IPS-NIHi11 (cell line): ENCODE data around the gene CDC5L.

Experiments
- DNase-seq: peaks from one replicate; pipeline ENCODE4 v3.0.0; 2012; ENCODE audit warnings: mixed read lengths, low spot score

The CDC5L gene

DNA sequence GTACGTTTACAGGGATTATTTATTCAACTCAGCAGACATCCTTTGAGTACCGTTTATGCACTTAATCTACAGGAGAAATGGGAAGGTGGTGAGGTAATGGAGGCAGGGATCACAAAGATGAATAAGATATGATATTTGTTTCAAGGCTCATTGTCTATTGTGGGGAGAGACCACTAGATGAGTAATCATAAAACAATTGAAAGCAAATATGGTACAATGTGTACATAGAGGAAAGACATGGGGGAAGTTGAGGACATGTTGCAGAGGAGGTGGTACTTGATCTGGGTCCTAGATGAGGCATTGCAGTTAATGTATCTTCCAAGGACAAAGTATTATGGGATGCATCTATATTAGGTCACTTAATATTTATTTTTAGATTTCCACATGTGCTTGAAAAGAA lies 13.7 kb upstream of the CDC5L start:
- DNase-seq = no peak

DNA sequence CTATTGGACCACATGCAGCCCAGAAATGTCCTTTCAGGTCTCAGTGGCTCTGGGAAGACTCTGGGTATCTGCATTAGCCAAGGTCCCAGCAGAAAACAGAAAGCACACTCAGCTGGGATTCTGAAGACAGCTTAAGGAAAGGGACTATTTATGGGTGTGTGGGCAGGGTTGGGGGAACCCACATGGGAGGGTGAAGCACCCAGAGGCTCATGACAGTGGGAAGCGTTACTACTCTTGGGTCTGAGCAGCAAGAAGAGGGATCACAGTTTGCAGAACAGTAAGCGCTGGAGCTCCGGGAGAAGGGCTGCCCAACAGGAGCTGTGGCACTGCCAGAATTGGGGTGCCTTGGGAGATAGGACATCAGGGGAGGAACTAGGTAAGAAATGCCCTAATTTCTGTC lies 12.4 kb upstream of the CDC5L start:
- DNase-seq = no peak

GRCh38 chr6:44377484-44377883 lies 10.0 kb upstream of the CDC5L start:
- no peak for DNase-seq

DNA sequence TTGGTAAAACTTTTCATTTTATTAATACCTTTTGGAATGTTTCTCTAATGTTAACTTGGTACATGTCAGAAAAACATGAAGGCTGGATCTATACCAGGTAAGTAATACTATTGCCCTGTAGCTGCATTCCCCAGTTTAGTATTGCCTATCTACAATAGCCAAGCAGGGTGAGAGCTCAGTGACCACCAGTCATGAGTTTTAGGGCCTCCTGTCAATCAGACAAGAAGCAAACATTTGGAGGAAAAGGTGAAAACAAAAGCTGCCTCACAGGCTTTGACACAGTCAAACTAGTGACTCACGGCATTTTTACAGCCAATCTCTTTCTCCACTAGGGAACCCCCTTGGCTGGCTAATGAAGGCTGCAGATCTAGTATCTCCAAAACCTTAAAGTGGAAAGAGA lies 9.5 kb upstream of the CDC5L start:
- no peak for DNase-seq

GRCh38 chr6:44381739-44382138 lies 5.8 kb upstream of the CDC5L start:
- no peak for DNase-seq

GRCh38 chr6:44386364-44386928 lies 1.1 kb upstream of the CDC5L start:
- no peak for DNase-seq

DNA sequence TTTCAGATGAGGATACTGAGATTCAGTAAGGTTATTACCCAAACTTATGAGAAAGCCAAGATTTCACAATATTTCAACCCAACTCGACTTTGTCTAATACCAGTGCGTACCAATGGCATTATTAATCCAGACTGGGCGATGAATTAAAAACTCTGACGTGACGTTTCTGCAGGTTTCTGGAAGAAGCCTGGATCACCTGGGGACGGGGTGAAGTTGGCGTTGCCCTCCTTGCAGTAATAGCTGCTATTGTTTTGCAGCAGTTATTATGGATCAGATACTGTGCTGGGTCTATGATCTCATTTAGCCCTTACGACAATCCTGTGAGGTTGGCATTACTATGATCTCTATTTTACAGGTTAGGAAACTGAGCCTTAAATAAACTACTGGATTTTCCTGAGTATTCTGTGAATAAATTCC lies 569 bp upstream of the CDC5L start:
- DNase-seq = peak; percentile 24

DNA sequence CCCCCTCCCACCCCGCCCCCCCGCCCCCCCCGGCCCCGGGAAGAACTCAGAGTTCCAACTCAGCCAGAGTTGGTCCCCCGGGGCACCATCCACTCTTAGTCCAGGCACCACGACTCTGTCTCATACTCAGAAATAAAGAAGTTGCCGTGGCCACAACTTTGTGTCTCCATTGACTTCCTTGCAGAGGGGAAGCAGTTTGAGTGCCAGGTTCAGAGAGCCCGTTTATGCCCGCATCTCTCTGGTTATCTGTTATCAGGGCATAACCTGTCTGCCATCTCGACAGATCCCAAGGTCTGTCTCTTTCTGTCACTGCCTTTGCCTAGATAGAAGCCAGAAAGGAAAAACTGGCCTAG lies 605 bp downstream of the CDC5L start:
- no peak for DNase-seq

DNA sequence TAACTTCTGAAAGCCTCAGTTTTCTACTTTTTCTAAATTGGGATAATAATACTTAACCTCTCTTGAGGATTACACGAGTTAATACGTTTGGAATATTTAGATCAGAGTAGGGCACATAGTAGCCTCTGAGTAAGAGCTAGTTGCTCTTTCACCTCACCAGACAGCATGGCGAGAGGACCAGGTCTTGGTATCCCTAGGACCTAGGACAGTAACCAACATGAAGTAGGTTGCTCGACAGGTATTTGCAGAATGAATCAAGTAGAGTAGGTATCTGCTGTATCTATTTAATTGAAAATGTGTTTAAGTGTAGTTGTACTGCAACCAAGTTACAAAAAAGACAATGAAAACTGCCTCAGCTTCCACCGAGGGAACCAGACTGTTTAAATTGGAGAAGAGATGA lies 1.4 kb downstream of the CDC5L start:
- no peak for DNase-seq

DNA sequence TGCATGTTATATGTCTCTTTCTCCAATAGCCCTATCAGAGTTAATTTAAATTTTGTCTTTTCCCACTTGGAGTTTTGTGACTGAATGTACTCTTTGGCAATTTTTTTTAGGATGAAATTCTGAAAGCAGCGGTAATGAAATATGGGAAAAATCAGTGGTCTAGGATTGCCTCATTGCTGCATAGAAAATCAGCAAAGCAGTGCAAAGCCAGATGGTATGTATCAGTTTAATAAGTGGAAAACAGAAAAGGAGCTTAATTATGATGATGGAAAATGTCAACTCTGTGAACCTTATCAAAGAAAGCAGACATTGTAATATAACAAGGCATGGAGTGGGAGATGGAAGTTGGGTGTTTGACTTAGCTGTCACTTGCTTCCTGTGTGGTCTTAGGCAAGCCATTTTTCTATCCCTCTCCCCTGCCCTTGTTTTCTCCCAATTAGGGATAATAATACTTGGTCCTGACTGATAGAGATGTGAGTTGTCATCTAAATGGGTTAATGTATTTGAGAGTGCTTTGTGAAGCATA lies 2.7 kb downstream of the CDC5L start:
- DNase-seq = no peak

DNA sequence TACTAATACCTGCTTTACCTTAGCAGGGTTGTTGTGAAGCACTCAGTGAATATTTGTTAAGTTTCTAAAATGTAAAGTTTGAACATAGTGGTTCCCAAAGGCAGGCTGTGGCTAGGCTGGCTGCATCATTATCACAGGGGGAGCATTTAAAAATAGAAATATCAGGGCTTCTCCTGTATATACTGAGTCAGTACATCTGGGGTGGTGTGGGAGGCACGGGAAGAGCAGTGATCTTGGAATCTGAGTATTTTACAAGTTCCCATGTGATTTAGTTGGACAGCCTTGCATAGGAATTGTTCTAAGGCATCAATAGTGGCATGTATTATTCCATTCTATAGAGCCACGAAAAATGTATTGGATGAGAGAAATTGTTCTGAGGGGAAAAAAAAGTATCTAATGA lies 8.0 kb downstream of the CDC5L start:
- no peak for DNase-seq

GRCh38 chr6:44396968-44397367 lies 9.5 kb downstream of the CDC5L start:
- DNase-seq = no peak

DNA sequence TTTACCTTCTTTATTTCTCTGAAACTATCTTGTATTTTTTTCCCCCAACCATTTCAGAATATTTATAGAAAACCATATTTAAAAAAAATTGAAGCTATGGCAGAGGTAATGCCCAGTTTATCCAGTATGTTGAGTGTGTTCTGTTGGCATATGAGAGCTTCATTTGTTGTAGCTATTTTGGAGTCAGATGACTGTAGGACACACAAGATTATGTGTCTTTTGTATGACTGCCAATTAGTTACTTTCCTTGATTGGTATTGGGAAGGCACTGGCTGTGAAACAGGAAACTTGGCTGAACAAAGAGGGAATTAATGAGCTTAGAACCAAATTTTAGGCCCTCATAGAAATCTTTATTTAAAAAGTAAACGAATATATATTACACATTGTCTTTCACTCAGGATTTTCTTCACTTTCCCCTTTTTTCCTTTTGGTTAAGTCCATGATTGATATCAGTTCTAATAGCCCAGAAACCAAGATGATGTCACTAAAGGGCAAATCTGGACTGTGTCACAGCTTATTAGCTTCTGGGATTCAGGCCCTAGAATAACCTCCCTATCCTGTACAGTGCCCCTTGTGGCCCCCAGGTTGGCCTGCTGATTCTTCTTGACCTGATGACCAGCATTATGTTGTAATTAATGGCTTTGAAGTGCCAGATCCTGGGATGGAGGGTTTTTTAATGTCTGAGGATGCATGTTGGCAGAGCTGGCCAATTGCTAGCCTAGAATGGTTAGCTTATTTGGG lies 10.1 kb downstream of the CDC5L start:
- DNase-seq = no peak

- DNase-seq = no peak
Measured at GRCh38 chr6:44399991-44400390, 12.5 kb downstream of the CDC5L start.

DNA sequence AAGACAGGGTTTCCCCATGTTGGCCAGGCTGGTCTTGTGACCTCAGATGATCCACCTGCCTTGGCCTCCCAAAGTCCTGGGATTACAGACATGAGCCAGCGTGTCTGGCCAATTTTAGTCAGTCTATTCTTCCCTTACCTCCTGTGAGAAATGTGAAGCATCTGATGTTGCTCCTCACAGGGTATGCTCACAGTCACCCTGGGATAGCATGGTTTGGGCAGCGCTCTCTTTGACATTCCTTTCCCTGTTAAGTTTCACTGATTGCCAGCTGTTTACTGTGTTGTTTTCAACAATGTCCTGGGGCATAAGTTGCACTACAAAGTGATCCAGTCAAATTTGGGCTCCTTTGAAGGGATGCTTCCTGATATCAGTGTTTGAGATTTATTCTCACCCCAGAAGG lies 13.1 kb downstream of the CDC5L start:
- no peak for DNase-seq

GRCh38 chr6:44401138-44401537 lies 13.6 kb downstream of the CDC5L start:
- DNase-seq = no peak

- DNase-seq = no peak
Measured at GRCh38 chr6:44404022-44404714, 16.7 kb downstream of the CDC5L start.

- DNase-seq = no peak
Measured at GRCh38 chr6:44404715-44405099, 17.2 kb downstream of the CDC5L start.

GRCh38 chr6:44407951-44408670 lies 20.6 kb downstream of the CDC5L start:
- no peak for DNase-seq

DNA sequence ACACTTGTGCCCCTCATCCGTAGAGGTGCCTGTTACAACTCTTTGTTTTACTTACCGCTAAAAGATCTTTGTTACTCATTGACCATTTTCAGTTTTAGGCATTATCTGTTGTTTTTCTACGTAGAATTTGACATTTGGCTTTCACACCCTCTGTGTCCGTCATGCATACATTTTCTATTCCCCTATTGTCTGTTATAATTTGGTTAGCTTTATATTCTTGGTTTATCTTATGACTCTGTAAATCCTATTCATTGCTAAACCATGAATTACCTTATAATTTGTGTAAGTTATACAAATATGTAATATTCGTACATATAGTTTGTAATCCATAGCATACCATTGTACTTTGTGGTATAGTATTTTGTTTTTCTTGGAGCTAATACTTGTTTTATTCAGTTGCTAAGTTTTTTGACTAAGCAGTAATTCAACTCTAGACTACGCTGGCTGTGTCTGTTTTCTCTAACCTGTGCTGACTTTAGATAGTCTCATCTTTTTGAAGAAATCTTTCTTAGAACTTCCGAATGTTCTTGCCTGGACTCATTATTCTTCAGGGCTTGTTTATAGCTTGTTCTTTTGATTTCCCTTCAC lies 21.8 kb downstream of the CDC5L start:
- no peak for DNase-seq

DNA sequence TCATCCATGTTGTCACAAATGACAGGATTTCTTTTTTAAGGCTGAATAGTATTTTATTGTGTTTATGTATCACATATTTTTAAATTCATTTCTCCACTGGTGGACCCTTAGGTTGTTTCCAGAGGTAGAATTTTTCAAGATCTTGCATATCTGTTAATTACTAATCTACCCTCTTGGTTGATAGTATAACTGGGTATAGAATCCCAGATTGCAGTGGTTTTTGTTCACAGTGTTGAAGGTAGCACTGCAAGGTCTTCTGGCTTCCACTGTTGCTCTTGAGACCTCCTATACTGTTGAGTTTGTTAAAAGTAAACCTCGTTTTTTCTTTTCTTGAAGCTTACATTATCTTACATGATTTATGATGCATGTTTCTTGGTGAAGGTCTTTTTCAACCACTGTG lies 22.9 kb downstream of the CDC5L start:
- DNase-seq = no peak

- DNase-seq = no peak
Measured at GRCh38 chr6:44411141-44411540, 23.6 kb downstream of the CDC5L start.
